ENCODE measurements around the gene NMD3. TPM values are rescaled to one million over a fixed set of nuclear protein-coding genes. Genes with fewer than 3 reads are reported as not detected.

Gene NMD3
- total and polyA plus RNA-seq, 9 of the 15 experiments (the other 6 are each of a cell fraction or from before 2014, with no cell fraction given) = 63.5 to 178 (median 111) TPM

DNA sequence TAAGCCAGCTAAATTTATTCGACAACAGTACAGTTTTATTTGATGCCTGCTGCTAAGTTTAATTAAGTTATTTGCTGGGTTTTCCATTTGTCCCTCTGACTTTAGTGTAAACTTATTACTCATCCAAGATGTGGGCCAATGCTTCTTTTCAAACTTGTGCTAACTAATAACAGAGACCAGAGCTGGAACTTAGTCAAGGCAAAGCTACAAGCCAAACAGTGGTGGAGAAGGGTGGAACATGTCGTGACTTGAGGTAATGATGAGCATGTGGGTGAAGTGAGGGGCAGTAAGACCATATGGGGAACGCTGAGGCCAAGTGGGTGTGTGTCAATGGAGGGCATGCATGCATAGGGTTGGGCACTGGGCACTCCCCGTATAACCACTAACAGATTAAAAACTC lies 63.9 kb downstream of the NMD3 start:
- Histone ChIP-seq H3K4me3 (no peak overlapping the region), H3K9ac (ENCODE audit: insufficient read depth in 1 of 2, low read depth in 2 of 2, low read length in 2 of 2) (no peak overlapping the region), H3K27me3 (ENCODE audit: control insufficient read depth in 2 of 2, insufficient read depth in 2 of 2, low read length in 2 of 2) (no peaks in the 10 kb centered on the region), H4K20me1 (replicated peaks; ENCODE audit: control insufficient read depth, insufficient read depth, low read length) (no peaks in the 10 kb centered on the region), H3K9me1 (ENCODE audit: control insufficient read depth, insufficient read depth, low read length) (no peaks in the 10 kb centered on the region), H3K4me1 (replicated peaks in 1 of 2; ENCODE audit: control insufficient read depth in 2 of 2, insufficient read depth in 2 of 2, low read length in 2 of 2) (no peaks in the 10 kb centered on the region; a peak in 1 of 5 replicates), H3K9me3 (replicated peaks; ENCODE audit: control insufficient read depth, insufficient read depth, low read depth, low read length) (no peaks in the 10 kb centered on the region), H3K79me2 (ENCODE audit: control insufficient read depth, insufficient read depth, low read length) (no peaks in the 10 kb centered on the region), H2AFZ (ENCODE audit: low read depth, low read length) (no peak overlapping the region), H3K27ac (ENCODE audit: extremely low read depth, low read depth, low read length) (no peak overlapping the region), H3K4me2 (ENCODE audit: insufficient read depth, low read length) (no peak overlapping the region), H3K36me3 (ENCODE audit: control insufficient read depth, insufficient read depth, low read length) (no peaks in the 10 kb centered on the region)
- ChIA-PET CTCF (ENCODE audit: low intra/inter-chr PET ratio) (no interaction called here), POLR2A (no interaction called here)
- no peak for ATAC-seq
- in situ Hi-C loops (cut with MboI) = no loop called here
- intact Hi-C loops (cut with micrococcal nuclease) = no loop called here
- FAIRE-seq = no peak
- TF ChIP-seq PCBP1 (IDR thresholded peaks at IDR 0.05; ENCODE audit: low read depth, low read length, poor library complexity, severe bottlenecking) (no peak), KAT2B (IDR thresholded peaks at IDR 0.05; ENCODE audit: low read depth, low read length) (no peak), ZNF507 (tag; conservative IDR thresholded peaks at IDR 0.05) (no peak)
- TF ChIP-seq, protein P1, sequence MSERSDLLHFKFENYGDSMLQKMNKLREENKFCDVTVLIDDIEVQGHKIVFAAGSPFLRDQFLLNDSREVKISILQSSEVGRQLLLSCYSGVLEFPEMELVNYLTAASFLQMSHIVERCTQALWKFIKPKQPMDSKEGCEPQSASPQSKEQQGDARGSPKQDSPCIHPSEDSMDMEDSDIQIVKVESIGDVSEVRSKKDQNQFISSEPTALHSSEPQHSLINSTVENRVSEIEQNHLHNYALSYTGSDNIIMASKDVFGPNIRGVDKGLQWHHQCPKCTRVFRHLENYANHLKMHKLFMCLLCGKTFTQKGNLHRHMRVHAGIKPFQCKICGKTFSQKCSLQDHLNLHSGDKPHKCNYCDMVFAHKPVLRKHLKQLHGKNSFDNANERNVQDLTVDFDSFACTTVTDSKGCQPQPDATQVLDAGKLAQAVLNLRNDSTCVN (CRISPR knock-in tag; IDR thresholded peaks at IDR 0.05) = no peak
- no TSS peak for BruUV-seq (replicated peaks)
- 12% methylated on average over 4 of the region's 4 CpGs for WGBS (ENCODE audit: insufficient coverage, low coverage, missing lambda C conversion rate)
- no peak for DNase-seq (ENCODE audit: extremely low read depth in 1 of 4, low spot score in 3 of 4)

DNA sequence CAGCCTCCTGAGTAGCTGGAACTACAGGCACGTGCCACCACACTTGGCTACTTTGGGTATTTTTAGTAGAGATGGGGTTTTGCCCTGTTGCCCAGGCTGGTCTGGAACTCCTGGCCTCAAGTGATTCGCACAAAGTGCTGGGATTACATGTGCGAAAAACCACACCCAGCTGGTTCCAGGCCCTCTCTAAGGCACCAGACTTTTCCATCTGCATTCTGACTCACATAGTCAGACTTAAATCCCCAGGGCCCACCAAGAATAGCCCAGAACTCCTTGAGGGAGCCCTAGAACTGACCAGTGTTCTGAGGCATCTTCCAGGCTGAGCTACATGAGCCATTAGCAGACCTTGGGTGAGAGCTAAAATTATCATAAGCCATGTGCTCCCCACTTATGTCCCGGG lies 68.1 kb downstream of the NMD3 start:
- Histone ChIP-seq H3K4me2 (ENCODE audit: insufficient read depth, low read length) (no peak overlapping the region), H3K9me3 (replicated peaks; ENCODE audit: control insufficient read depth, insufficient read depth, low read depth, low read length) (no peaks in the 10 kb centered on the region), H3K9ac (ENCODE audit: insufficient read depth in 1 of 2, low read depth in 2 of 2, low read length in 2 of 2) (no peak overlapping the region), H3K27me3 (ENCODE audit: control insufficient read depth in 2 of 2, insufficient read depth in 2 of 2, low read length in 2 of 2) (no peaks in the 10 kb centered on the region), H3K27ac (ENCODE audit: extremely low read depth, low read depth, low read length) (no peak overlapping the region), H3K9me1 (ENCODE audit: control insufficient read depth, insufficient read depth, low read length) (no peaks in the 10 kb centered on the region), H3K79me2 (ENCODE audit: control insufficient read depth, insufficient read depth, low read length) (no peaks in the 10 kb centered on the region), H3K4me3 (no peak overlapping the region), H2AFZ (ENCODE audit: low read depth, low read length) (no peak overlapping the region), H3K36me3 (ENCODE audit: control insufficient read depth, insufficient read depth, low read length) (no peaks in the 10 kb centered on the region), H3K4me1 (replicated peaks in 1 of 2; ENCODE audit: control insufficient read depth in 2 of 2, insufficient read depth in 2 of 2, low read length in 2 of 2) (no peaks in the 10 kb centered on the region), H4K20me1 (replicated peaks; ENCODE audit: control insufficient read depth, insufficient read depth, low read length) (no peaks in the 10 kb centered on the region)
- WGBS (ENCODE audit: insufficient coverage, low coverage, missing lambda C conversion rate) = 5% methylated on average over 4 of the region's 4 CpGs
- BruUV-seq (replicated peaks) = no TSS peak
- no peak for DNase-seq (ENCODE audit: extremely low read depth in 1 of 4, low spot score in 3 of 4)
- intact Hi-C loops (cut with micrococcal nuclease) (no loop called here), in situ Hi-C loops (cut with MboI) (no loop called here)
- no peak for FAIRE-seq
- ChIA-PET CTCF (ENCODE audit: low intra/inter-chr PET ratio) (no interaction called here), POLR2A (no interaction called here)
- no peak for ATAC-seq
- no peak for TF ChIP-seq MIER1 (IDR thresholded peaks at IDR 0.05; ENCODE audit: low read depth)
- TF ChIP-seq, protein P2, sequence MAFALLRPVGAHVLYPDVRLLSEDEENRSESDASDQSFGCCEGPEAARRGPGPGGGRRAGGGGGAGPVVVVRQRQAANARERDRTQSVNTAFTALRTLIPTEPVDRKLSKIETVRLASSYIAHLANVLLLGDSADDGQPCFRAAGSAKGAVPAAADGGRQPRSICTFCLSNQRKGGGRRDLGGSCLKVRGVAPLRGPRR (CRISPR knock-in tag; IDR thresholded peaks at IDR 0.05) = no peak
- TF ChIP-seq ZNF184 (CRISPR knock-in tag; IDR thresholded peaks at IDR 0.05) = no peak
- TF ChIP-seq PRPF4 (IDR thresholded peaks at IDR 0.05; ENCODE audit: insufficient read depth, low read depth, low read length, poor library complexity, severe bottlenecking) = no peak
- no peak for TF ChIP-seq ZNF24 (IDR thresholded peaks at IDR 0.05)
- no peak for TF ChIP-seq BMI1 (IDR thresholded peaks at IDR 0.05; ENCODE audit: low read length)
- TF ChIP-seq PHB2 (IDR thresholded peaks at IDR 0.05; ENCODE audit: low read depth) = no peak
- TF ChIP-seq XRCC3 (IDR thresholded peaks at IDR 0.05) = no peak
- TF ChIP-seq NFE2 (IDR thresholded peaks at IDR 0.05; ENCODE audit: low read depth) = no peak
- TF ChIP-seq ZNF644 (tag; IDR thresholded peaks at IDR 0.05; ENCODE audit: low read depth) = no peak
- no peak for TF ChIP-seq ZNF217 (CRISPR knock-in tag; IDR thresholded peaks at IDR 0.05)
- TF ChIP-seq, protein P3, sequence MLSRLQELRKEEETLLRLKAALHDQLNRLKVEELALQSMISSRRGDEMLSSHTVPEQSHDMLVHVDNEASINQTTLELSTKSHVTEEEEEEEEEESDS (CRISPR knock-in tag; IDR thresholded peaks at IDR 0.05) = no peak
- TF ChIP-seq E2F3 (CRISPR knock-in tag; IDR thresholded peaks at IDR 0.05) = no peak
- no peak for TF ChIP-seq CTBP1 (IDR thresholded peaks at IDR 0.05; ENCODE audit: borderline replicate concordance)
- no peak for TF ChIP-seq GABPA (tag; conservative IDR thresholded peaks at IDR 0.05; ENCODE audit: low read depth)
